Type B pancreatic cell (in vitro differentiated cells): ENCODE measurements around the gene NDFIP2. TPM values are rescaled to one million over a fixed set of nuclear protein-coding genes. Genes with fewer than 3 reads are reported as not detected.

Experiments used
- DNase-seq: peaks from one replicate; pipeline ENCODE4 v3.0.0; 2021; ENCODE audit warnings: mixed read lengths; ENCODE audit not compliant: unreplicated experiment; ENCODE audit errors: extremely low spot score
- H3K27ac Mint-ChIP-seq: 2 replicates; pipeline ENCODE4 v1.8.0; 2021; ENCODE audit warnings: mild to moderate bottlenecking, mixed read lengths
- H3K27me3 Mint-ChIP-seq: 2 replicates; pipeline ENCODE4 v1.8.0; 2021; ENCODE audit warnings: mixed read lengths
- H3K36me3 Mint-ChIP-seq: 2 replicates; pipeline ENCODE4 v1.8.0; 2021; ENCODE audit warnings: mixed read lengths
- H3K4me1 Mint-ChIP-seq: one replicate; pipeline ENCODE4 v1.8.0; 2021; ENCODE audit warnings: mixed read lengths; ENCODE audit not compliant: unreplicated experiment
- H3K4me3 Mint-ChIP-seq: 2 replicates; pipeline ENCODE4 v1.8.0; 2021; ENCODE audit warnings: mild to moderate bottlenecking, mixed read lengths
- H3K9me3 Mint-ChIP-seq: 2 replicates; pipeline ENCODE4 v1.8.0; 2021; ENCODE audit warnings: mixed read lengths
- CTCF ChIP-seq: fragments of 200-600 bp; sonication (generic); conservative IDR thresholded peaks from 2 replicates; pipeline ENCODE4 v1.5.0; 2021; ENCODE audit warnings: antibody characterized with exemption, mild to moderate bottlenecking
- total RNA-seq: library from RNA; stranded (reverse); gene quantifications from 2 replicates; pipeline ENCODE4 v1.2.1, GENCODE V29; 2021; ENCODE audit warnings: low replicate concordance

Gene NDFIP2
- total RNA-seq, 1 donor from 2014 or later, result 41.7 TPM

GRCh38 chr13:79501538-79502232 is 20.7 kb downstream of the NDFIP2 start:
- Mint-ChIP-seq H3K9me3 (peaks cover 9% of the 10 kb centered on the region), H3K4me3 (no peak overlapping the region), H3K4me1 (peaks cover 10% of the 10 kb centered on the region), H3K36me3 (peaks cover 27% of the 10 kb centered on the region), H3K27me3 (no peaks in the 10 kb centered on the region), H3K27ac (peak overlapping the region; percentile 16)
- no peak for TF ChIP-seq CTCF
- DNase-seq, result no peak

DNA sequence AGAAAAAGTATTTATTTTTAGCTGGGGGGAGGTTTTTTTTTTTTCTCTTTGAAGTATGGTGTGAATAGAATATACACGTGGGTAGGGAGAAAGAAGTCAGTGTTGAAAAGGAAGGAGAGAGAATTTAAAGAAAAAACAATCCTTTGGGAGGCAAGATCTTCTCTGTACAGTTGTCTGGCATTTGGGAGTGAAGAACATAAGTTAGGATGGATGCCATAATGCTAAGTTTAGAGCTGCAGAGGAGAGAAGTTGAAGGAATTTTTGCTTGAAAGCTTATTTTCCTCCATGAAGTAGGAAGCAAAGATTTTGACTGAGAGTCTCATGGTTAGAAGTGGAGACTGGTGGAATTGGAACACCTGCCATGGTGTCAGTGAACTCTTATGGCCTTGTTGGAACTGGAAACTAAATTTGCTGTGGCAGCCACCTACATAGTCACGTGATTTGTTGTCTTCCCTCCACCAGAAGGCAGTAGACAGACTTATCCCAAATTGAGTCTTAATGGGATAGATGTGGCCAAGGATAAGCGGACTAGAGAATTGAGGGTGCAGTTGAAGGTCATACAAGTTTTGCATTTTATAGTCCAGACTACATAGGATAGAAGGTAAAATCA is 22.0 kb downstream of the NDFIP2 start:
- no peak for DNase-seq
- Mint-ChIP-seq H3K36me3 (peaks cover 23% of the 10 kb centered on the region), H3K27ac (no peak overlapping the region), H3K4me1 (peaks cover 11% of the 10 kb centered on the region), H3K27me3 (no peaks in the 10 kb centered on the region), H3K4me3 (no peak overlapping the region), H3K9me3 (peaks cover 9% of the 10 kb centered on the region)
- TF ChIP-seq CTCF, result no peak

DNA sequence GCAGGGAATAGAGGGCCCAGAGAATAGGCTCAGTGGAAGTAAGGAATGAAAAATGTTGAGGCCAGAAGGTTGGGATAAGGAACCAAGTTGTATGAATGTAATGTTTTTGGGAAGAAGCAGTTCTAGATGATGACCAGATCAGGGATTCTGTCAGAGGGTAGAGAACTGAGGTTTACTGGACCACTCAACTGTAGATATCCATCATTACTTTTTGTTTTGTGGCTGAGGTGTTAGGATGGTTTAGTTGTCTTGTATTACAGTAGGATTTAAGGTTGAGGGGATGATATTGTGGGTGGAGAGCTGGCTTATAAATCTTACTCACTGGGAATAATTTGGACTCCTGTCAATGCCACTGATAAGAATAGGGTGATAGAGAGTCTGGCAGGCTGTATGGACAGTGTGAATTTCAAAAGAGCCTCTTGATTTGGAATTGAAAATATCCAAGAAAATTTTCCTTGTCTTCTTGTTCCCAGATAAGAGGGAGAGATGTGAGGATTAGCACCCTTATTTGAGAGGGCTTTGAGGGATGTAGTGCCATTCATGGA is 22.6 kb downstream of the NDFIP2 start:
- H3K4me3 Mint-ChIP-seq, result no peak overlapping the region

GRCh38 chr13:79508224-79508961 is 27.4 kb downstream of the NDFIP2 start:
- TF ChIP-seq CTCF, result no peak
- Mint-ChIP-seq H3K9me3 (no peaks in the 10 kb centered on the region), H3K36me3 (peaks cover 12% of the 10 kb centered on the region), H3K4me3 (no peak overlapping the region), H3K27me3 (no peaks in the 10 kb centered on the region), H3K27ac (no peak overlapping the region), H3K4me1 (peaks cover 7% of the 10 kb centered on the region)
- DNase-seq, result no peak

More for the DNA sequence above, 22.6 kb downstream of the NDFIP2 start:
- no peak overlapping the region for H3K27ac Mint-ChIP-seq
- H3K4me1 Mint-ChIP-seq, result peaks cover 15% of the 10 kb centered on the region
- no peaks in the 10 kb centered on the region for H3K27me3 Mint-ChIP-seq
- no peak for DNase-seq
- H3K36me3 Mint-ChIP-seq, result peaks cover 20% of the 10 kb centered on the region
- TF ChIP-seq CTCF, result no peak
- peaks cover 9% of the 10 kb centered on the region for H3K9me3 Mint-ChIP-seq

DNA sequence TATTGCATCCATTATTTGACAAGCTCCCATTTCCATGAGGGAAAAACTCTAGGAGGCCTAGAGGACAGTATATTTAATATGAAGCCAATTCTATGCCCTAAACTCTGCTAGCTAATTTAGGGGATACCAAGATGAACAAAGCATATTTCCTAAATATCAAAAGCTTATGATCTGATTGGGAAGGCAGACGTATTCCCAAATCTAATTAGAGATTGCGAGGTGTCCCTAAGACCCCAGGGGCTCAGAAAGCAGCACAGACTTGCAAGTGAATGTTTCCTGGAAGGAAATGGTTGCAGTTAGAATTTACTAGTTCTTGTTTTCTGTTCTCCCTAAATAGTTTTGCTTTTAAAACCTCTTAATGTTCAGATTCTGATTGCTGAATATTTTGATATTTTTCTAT is 30.7 kb downstream of the NDFIP2 start:
- H3K4me3 Mint-ChIP-seq, result no peak overlapping the region

More for the DNA sequence above, 30.7 kb downstream of the NDFIP2 start:
- peak overlapping the region; percentile 55 for H3K27ac Mint-ChIP-seq
- peaks cover 9% of the 10 kb centered on the region for H3K36me3 Mint-ChIP-seq
- no peaks in the 10 kb centered on the region for H3K9me3 Mint-ChIP-seq
- peaks cover 5% of the 10 kb centered on the region for H3K4me1 Mint-ChIP-seq
- TF ChIP-seq CTCF, result no peak
- DNase-seq, result no peak
- H3K27me3 Mint-ChIP-seq, result no peaks in the 10 kb centered on the region
